H9 (cell line): ENCODE data around the gene VAMP2. TPM values are rescaled to one million over a fixed set of nuclear protein-coding genes. Genes with fewer than 3 reads are reported as not detected.
A peak's percentile ranks its signal among the peaks of the same experiment; 100 is the strongest.

ENCODE experiments used
- DNase-seq: peaks from one replicate; pipeline ENCODE4 v3.0.0-alpha.2; 2017
- H2AFZ ChIP-seq: one replicate; pipeline ENCODE4 v1.6.1; 2013; ENCODE audit warnings: mild to moderate bottlenecking, low read length, control low read depth, moderate library complexity
- H2AK5ac ChIP-seq: 2 replicates; pipeline ENCODE4 v1.6.1; 2013; ENCODE audit warnings: low read length, control low read depth, mixed read lengths; ENCODE audit not compliant: insufficient read length
- H2BK120ac ChIP-seq: one replicate; pipeline ENCODE4 v1.6.1; 2013; ENCODE audit warnings: low read depth, mild to moderate bottlenecking, low read length, control low read depth, inconsistent platforms; ENCODE audit not compliant: poor library complexity, severe bottlenecking
- H2BK12ac ChIP-seq: 2 replicates; pipeline ENCODE4 v1.6.1; 2013; ENCODE audit warnings: low read length, control low read depth, mixed read lengths, low read depth; ENCODE audit not compliant: insufficient read length
- H2BK15ac ChIP-seq: 2 replicates; pipeline ENCODE4 v1.6.1; 2013; ENCODE audit warnings: low read depth, low read length, control low read depth
- H2BK20ac ChIP-seq: one replicate; pipeline ENCODE4 v1.6.1; 2013; ENCODE audit warnings: low read depth, mild to moderate bottlenecking, low read length, control low read depth, inconsistent platforms; ENCODE audit not compliant: poor library complexity, severe bottlenecking
- H2BK5ac ChIP-seq: 2 replicates; pipeline ENCODE4 v1.6.1; 2013; ENCODE audit warnings: low read length, control low read depth, mixed read lengths; ENCODE audit not compliant: insufficient read length
- H3K14ac ChIP-seq: 2 replicates; pipeline ENCODE4 v1.6.1; 2013; ENCODE audit warnings: low read length, control low read depth; ENCODE audit not compliant: insufficient read depth
- H3K18ac ChIP-seq: 2 replicates; pipeline ENCODE4 v1.6.1; 2013; ENCODE audit warnings: low read depth, mild to moderate bottlenecking, mixed read lengths, low read length, control low read depth; ENCODE audit not compliant: insufficient read length
- H3K23ac ChIP-seq: 2 replicates; pipeline ENCODE4 v1.6.1; 2013; ENCODE audit warnings: low read length, control low read depth, mixed read lengths, low read depth; ENCODE audit not compliant: insufficient read length
- H3K23me2 ChIP-seq: 2 replicates; pipeline ENCODE4 v1.6.1; 2013; ENCODE audit warnings: low read depth, mild to moderate bottlenecking, mixed read lengths, low read length, control low read depth; ENCODE audit not compliant: insufficient read length, poor library complexity, severe bottlenecking
- H3K27ac ChIP-seq: 2 replicates; pipeline ENCODE4 v1.5.1; 2013; ENCODE audit warnings: low read length, control low read depth, mixed read lengths, low read depth; ENCODE audit not compliant: insufficient read length
- H3K27me3 ChIP-seq: 2 replicates; pipeline ENCODE4 v1.6.1; 2013; ENCODE audit warnings: low read length, control low read depth, inconsistent platforms; ENCODE audit not compliant: insufficient read depth
- H3K4ac ChIP-seq: 2 replicates; pipeline ENCODE4 v1.6.1; 2013; ENCODE audit warnings: low read depth, mild to moderate bottlenecking, control low read depth, inconsistent platforms, low read length, moderate library complexity
- H3K4me1 ChIP-seq: 2 replicates; pipeline ENCODE4 v1.6.1; 2013; ENCODE audit warnings: low read length, control low read depth, inconsistent platforms; ENCODE audit not compliant: insufficient read depth
- H3K4me2 ChIP-seq: 2 replicates; pipeline ENCODE4 v1.6.1; 2013; ENCODE audit warnings: low read length, control low read depth, mixed read lengths; ENCODE audit not compliant: insufficient read length, insufficient read depth
- H3K56ac ChIP-seq: 2 replicates; pipeline ENCODE4 v1.6.1; 2013; ENCODE audit warnings: low read depth, mild to moderate bottlenecking, mixed read lengths, low read length, control low read depth; ENCODE audit not compliant: insufficient read length
- H3K79me1 ChIP-seq: 2 replicates; pipeline ENCODE4 v1.6.1; 2013; ENCODE audit warnings: low read depth, mild to moderate bottlenecking, moderate library complexity, low read length, control low read depth, inconsistent platforms; ENCODE audit not compliant: insufficient read depth, poor library complexity, severe bottlenecking
- H3K79me2 ChIP-seq: 2 replicates; pipeline ENCODE4 v1.6.1; 2013; ENCODE audit warnings: low read length, control low read depth, inconsistent platforms; ENCODE audit not compliant: insufficient read depth
- H3K9ac ChIP-seq: 2 replicates; pipeline ENCODE4 v1.6.1; 2013; ENCODE audit warnings: low read length, control low read depth, mixed read lengths; ENCODE audit not compliant: insufficient read length; ENCODE audit errors: extremely low read depth
- H3K9me3 ChIP-seq: one replicate; pipeline ENCODE4 v1.6.1; 2013; ENCODE audit warnings: low read depth, low read length, inconsistent platforms; ENCODE audit not compliant: control insufficient read depth
- H3T11ph ChIP-seq: one replicate; pipeline ENCODE4 v1.6.1; 2013; ENCODE audit warnings: mild to moderate bottlenecking, low read length, control low read depth, inconsistent platforms
- H4K20me1 ChIP-seq: one replicate; pipeline ENCODE4 v1.6.1; 2013; ENCODE audit not compliant: control insufficient read depth, insufficient read length, insufficient read depth
- H4K5ac ChIP-seq: 2 replicates; pipeline ENCODE4 v1.6.1; 2013; ENCODE audit warnings: low read depth, mild to moderate bottlenecking, mixed read lengths, low read length, control low read depth; ENCODE audit not compliant: insufficient read length
- H4K8ac ChIP-seq: replicated peaks from 2 replicates; pipeline ENCODE4 v1.6.1; 2013; ENCODE audit warnings: low read length, control low read depth, mixed read lengths, low read depth; ENCODE audit not compliant: insufficient read length
- H4K91ac ChIP-seq: 2 replicates; pipeline ENCODE4 v1.6.1; 2013; ENCODE audit warnings: low read depth, mild to moderate bottlenecking, moderate library complexity, mixed read lengths, low read length, control low read depth; ENCODE audit not compliant: insufficient read length
- H3K27ac Mint-ChIP-seq, 3 experiments: 2 replicates in 2 of 3; 3 replicates in 1 of 3; pipeline ENCODE4 v1.8.0; 2020 to 2021; ENCODE audit warnings: mixed read lengths in 3 of 3, mild to moderate bottlenecking in 1 of 3, moderate library complexity in 1 of 3
- H3K27me3 Mint-ChIP-seq: 2 replicates; pipeline ENCODE4 v1.8.0; 2021; ENCODE audit warnings: low read depth, mild to moderate bottlenecking, moderate library complexity, mixed read lengths
- H3K36me3 Mint-ChIP-seq, 3 experiments: 2 replicates in 2 of 3; 3 replicates in 1 of 3; pipeline ENCODE4 v1.8.0; 2020 to 2021; ENCODE audit warnings: low read depth in 3 of 3, mixed read lengths in 3 of 3; ENCODE audit not compliant: insufficient read depth in 1 of 3
- H3K4me1 Mint-ChIP-seq, 2 experiments: 2 replicates each; pipeline ENCODE4 v1.8.0; 2020; ENCODE audit warnings: mixed read lengths in 2 of 2
- H3K4me3 Mint-ChIP-seq, 2 experiments: 2 replicates in 1 of 2; 3 replicates in 1 of 2; pipeline ENCODE4 v1.8.0; 2020 to 2021; ENCODE audit warnings: mild to moderate bottlenecking in 2 of 2, mixed read lengths in 2 of 2, moderate library complexity in 1 of 2
- H3K9me3 Mint-ChIP-seq, 2 experiments: 2 replicates in 1 of 2; 3 replicates in 1 of 2; pipeline ENCODE4 v1.8.0; 2020; ENCODE audit warnings: mild to moderate bottlenecking in 2 of 2, mixed read lengths in 2 of 2, moderate library complexity in 1 of 2
- WGBS: extraction: QIAGEN DNeasy Blood & Tissue Kit; methylation state at CpG from one replicate; pipeline ENCODE4 v1.1.7; 2013; ENCODE audit warnings: missing lambda C conversion rate, low lambda C conversion rate, mixed read lengths; ENCODE audit not compliant: insufficient read length; ENCODE audit errors: extremely low coverage; 5-methylcytosine and 5-hydroxymethylcytosine counted together
- total RNA-seq: library from RNA; stranded (reverse); gene quantifications from 2 replicates; pipeline ENCODE4 v1.2.1, GENCODE V29; 2021
- TF ChIP-seq, protein P1 (sequence below): fragments of 200-600 bp; sonication (generic); conservative IDR thresholded peaks from 3 replicates; pipeline ENCODE4 v1.8.0; 2021; ENCODE audit warnings: antibody characterized with exemption, mild to moderate bottlenecking

The VAMP2 gene
- total RNA-seq, 1 experiment from 2014 or later = 22.8 TPM

DNA sequence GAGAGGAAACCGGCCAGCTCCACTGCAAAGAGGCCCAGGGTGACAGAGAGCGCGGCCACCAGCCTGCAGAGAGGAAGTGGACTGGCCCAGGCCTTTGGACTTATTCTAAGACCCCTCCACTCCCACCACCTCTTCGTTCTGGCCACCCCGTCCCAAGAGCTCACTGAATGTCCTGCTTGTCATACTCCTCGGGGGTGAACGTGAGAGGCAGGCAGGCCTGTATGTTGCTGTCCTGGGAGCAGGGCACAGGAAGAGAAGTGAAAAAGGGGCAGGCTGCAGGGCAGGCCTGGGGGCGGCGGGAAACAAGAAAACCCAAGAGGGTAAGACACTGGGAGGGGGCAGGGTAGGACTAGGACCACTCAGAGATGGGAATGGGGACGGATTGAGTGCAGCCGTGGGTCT lies 13.0 kb upstream of the VAMP2 start:
- H3K4me1 ChIP-seq = peaks cover 5% of the 10 kb centered on the region; the same call in 1 of the 2 replicates
- H3K9me3 Mint-ChIP-seq = no peaks in the 10 kb centered on the region; a peak in 1 of 5 replicates
- no peak overlapping the region for H3T11ph ChIP-seq
- peak overlapping the region; percentile 55 for H3K4me2 ChIP-seq
- no peak overlapping the region for H4K8ac ChIP-seq
- no peaks in the 10 kb centered on the region for H3K79me2 ChIP-seq
- no peak overlapping the region for H2BK5ac ChIP-seq
- H3K4ac ChIP-seq = no peak overlapping the region
- H3K18ac ChIP-seq = no peak overlapping the region
- peak overlapping the region; percentile 39 for H3K9ac ChIP-seq
- no peak overlapping the region for H2AFZ ChIP-seq
- no peak overlapping the region for H4K5ac ChIP-seq
- peak overlapping the region; percentile 89 to 93 for H3K4me3 Mint-ChIP-seq
- no peak overlapping the region for H2BK15ac ChIP-seq
- no peaks in the 10 kb centered on the region for H3K27me3 ChIP-seq
- no peaks in the 10 kb centered on the region for H3K79me1 ChIP-seq
- WGBS = no CpG with 5 or more reads among the region's 11 CpGs
- H3K36me3 Mint-ChIP-seq = no peaks in the 10 kb centered on the region
- H4K20me1 ChIP-seq = no peaks in the 10 kb centered on the region
- H2BK120ac ChIP-seq = no peak overlapping the region
- H2AK5ac ChIP-seq = no peak overlapping the region
- H3K23ac ChIP-seq = no peak overlapping the region
- no peak for DNase-seq
- H3K23me2 ChIP-seq = peaks cover 10% of the 10 kb centered on the region
- no peak overlapping the region for H3K56ac ChIP-seq
- no peak overlapping the region for H2BK20ac ChIP-seq
- peak overlapping the region; percentile 55 to 95 (median 84); a peak in 6 of 7 replicates for H3K27ac Mint-ChIP-seq
- H3K27ac ChIP-seq = no peak overlapping the region
- peaks cover 26 to 28% of the 10 kb centered on the region in 2 experiments for H3K4me1 Mint-ChIP-seq
- H3K27me3 Mint-ChIP-seq = no peaks in the 10 kb centered on the region
- no peak overlapping the region for H3K14ac ChIP-seq
- TF ChIP-seq, protein P1, sequence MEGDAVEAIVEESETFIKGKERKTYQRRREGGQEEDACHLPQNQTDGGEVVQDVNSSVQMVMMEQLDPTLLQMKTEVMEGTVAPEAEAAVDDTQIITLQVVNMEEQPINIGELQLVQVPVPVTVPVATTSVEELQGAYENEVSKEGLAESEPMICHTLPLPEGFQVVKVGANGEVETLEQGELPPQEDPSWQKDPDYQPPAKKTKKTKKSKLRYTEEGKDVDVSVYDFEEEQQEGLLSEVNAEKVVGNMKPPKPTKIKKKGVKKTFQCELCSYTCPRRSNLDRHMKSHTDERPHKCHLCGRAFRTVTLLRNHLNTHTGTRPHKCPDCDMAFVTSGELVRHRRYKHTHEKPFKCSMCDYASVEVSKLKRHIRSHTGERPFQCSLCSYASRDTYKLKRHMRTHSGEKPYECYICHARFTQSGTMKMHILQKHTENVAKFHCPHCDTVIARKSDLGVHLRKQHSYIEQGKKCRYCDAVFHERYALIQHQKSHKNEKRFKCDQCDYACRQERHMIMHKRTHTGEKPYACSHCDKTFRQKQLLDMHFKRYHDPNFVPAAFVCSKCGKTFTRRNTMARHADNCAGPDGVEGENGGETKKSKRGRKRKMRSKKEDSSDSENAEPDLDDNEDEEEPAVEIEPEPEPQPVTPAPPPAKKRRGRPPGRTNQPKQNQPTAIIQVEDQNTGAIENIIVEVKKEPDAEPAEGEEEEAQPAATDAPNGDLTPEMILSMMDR = no peak
- H3K9me3 ChIP-seq = no peaks in the 10 kb centered on the region
- H4K91ac ChIP-seq = no peak overlapping the region
- no peak overlapping the region for H2BK12ac ChIP-seq
